Measurements from ENCODE around the gene PDE6C.

Gene PDE6C

GRCh38 chr10:93704451-93704850 is 92.1 kb downstream of the PDE6C start:
- DNase-seq = no peak

GRCh38 chr10:93707623-93708022 is 95.3 kb downstream of the PDE6C start:
- DNase-seq = no peak

- DNase-seq = no peak
Observed at GRCh38 chr10:93710333-93710909, 98.1 kb downstream of the PDE6C start.

GRCh38 chr10:93711891-93712290 is 99.6 kb downstream of the PDE6C start:
- peak; percentile 4 for DNase-seq

GRCh38 chr10:93712593-93712992 is 100.3 kb downstream of the PDE6C start:
- no peak for DNase-seq

- DNase-seq = no peak
Observed at GRCh38 chr10:93715345-93715744, 103.0 kb downstream of the PDE6C start.
